ENCODE measurements around the gene RAP1GDS1. TPM values are rescaled to one million over a fixed set of nuclear protein-coding genes. Genes with fewer than 3 reads are reported as not detected.
"Not testable (repeated sequence)": the region's sequence is repeated elsewhere in the genome, so short reads cannot be mapped to it uniquely, and the experiment has no call there.

Gene RAP1GDS1
- total RNA-seq, 2 experiments from 2014 or later: 58.2 to 64.5 TPM

DNA sequence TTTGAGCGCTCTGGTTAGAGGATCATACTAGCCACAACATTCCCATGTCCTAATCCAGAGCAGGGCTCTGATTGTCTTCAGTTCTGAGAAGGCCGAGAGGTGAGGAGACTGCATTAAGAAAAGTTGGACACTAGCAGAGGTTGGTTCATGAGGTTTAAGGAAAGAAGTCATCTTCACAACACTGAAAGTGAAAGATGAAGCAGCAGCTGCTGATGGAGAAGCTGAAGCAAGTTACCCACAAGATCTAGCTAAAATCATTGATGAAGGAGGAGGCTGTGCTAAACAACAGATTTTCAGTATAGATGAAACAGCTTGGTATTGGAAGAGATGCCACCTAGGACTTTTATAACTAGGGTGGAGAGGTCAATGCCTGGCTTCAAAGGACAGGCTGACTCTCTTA lies 36.8 kb downstream of the RAP1GDS1 start:
- Mint-ChIP-seq H3K36me3 (peaks cover 57% of the 10 kb centered on the region), H3K9me3 (peaks cover 15% of the 10 kb centered on the region), H3K27me3 (no peaks in the 10 kb centered on the region), H3K4me1 (peaks cover 16% of the 10 kb centered on the region), H3K27ac (peak overlapping the region; percentile 65), H3K4me3 (no peak overlapping the region)
- DNase-seq: no peak
- ATAC-seq (ENCODE audit: low read depth): no peak
- POLR2A ChIA-PET: interaction anchor here (0.6 kb wide), 2 partner anchors 56 to 702 kb away, joined by 3 read pairs; no protein-coding TSS in a partner anchor

DNA sequence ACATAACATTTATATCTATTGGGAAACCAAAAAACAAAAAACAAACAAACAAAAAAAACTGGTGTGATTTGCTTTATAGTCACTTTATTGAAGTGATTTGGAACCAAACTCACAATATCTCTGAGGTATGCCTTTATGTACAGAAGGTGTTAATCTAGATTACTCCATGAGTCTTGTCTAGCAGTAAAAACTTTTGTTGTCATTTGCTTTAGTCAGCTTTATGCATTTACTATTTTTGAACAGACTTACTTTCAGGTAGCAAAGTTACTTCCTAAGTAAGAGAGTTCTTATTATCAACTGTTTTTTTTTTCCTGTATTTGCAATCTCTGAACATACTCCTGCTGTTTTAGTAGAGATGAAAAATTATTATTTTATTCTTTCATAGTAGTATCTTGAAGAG lies 39.5 kb downstream of the RAP1GDS1 start:
- no peaks in the 10 kb centered on the region for H3K27me3 Mint-ChIP-seq
- H3K36me3 Mint-ChIP-seq: peaks cover 54% of the 10 kb centered on the region
- no peak for ATAC-seq (ENCODE audit: low read depth)
- DNase-seq: no peak
- POLR2A ChIA-PET: no interaction called here
- H3K27ac Mint-ChIP-seq: no peak overlapping the region
- H3K4me3 Mint-ChIP-seq: no peak overlapping the region
- peaks cover 21% of the 10 kb centered on the region for H3K9me3 Mint-ChIP-seq
- H3K4me1 Mint-ChIP-seq: peaks cover 14% of the 10 kb centered on the region

DNA sequence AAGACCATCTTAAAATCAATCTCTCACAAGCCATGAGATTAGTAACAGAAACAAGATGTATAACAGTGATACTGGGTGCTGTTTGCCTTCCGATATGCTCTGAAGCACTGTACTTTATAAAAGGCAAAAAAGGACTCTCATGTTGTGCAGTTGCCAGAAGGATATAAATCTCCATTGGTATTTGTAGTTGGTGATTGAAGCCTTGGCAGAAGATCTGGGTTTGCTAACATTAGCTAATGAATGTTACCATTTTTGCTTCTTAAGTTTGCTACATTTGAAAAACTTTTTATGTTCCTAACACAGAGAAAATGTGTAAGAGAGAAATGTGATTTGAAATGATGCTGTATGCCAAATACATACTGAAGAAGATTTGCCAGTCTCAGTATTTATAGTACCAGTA lies 44.4 kb downstream of the RAP1GDS1 start:
- no peaks in the 10 kb centered on the region for H3K27me3 Mint-ChIP-seq
- no peak overlapping the region for H3K27ac Mint-ChIP-seq
- peaks cover 2% of the 10 kb centered on the region for H3K4me1 Mint-ChIP-seq
- POLR2A ChIA-PET: no interaction called here
- ATAC-seq (ENCODE audit: low read depth) (no peak), DNase-seq (no peak)
- peaks cover 28% of the 10 kb centered on the region for H3K36me3 Mint-ChIP-seq
- peaks cover 15% of the 10 kb centered on the region for H3K9me3 Mint-ChIP-seq
- H3K4me3 Mint-ChIP-seq: no peak overlapping the region

DNA sequence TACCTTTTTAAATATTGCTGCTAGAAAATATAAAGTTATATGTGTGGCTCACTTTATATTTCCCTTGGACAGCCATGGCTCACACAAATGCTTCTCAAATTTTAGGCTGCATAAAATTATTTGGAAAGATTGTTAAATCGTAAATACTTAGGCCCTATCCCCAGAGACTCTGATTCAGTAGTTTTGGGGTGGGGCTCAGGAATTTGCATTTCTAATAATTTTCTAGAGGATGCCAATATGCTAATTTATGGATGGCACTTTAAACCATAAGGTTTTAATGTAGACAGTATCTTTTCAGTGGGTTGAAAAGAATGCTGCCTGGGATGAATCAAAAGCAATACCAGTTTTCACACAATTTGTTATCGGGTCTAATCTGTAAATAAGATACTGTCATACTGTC lies 49.7 kb downstream of the RAP1GDS1 start:
- POLR2A ChIA-PET: no interaction called here
- Mint-ChIP-seq H3K4me1 (no peaks in the 10 kb centered on the region), H3K4me3 (no peak overlapping the region), H3K9me3 (no peaks in the 10 kb centered on the region), H3K27me3 (no peaks in the 10 kb centered on the region), H3K36me3 (peaks cover 14% of the 10 kb centered on the region), H3K27ac (no peak overlapping the region)
- ATAC-seq (ENCODE audit: low read depth) (no peak), DNase-seq (no peak)

DNA sequence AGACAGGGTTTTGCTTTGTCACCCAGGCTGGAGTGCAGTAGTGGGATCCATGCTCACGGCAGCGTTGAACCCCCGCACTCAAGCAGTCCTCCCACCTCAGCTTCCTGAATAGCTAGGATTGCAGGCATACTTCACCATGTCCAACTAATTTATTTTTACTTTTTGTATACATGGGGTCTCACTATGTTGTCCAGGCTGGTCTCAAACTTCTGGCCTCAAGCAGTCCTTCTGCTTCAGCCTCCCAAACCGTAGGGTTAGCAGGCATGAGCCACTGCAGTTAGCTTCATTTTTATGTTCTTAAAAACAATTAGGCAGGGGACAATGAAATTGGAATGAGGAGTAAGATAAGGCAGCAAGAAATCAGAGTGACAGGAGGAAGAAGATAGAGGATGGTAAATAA lies 50.5 kb downstream of the RAP1GDS1 start:
- Mint-ChIP-seq H3K4me3 (no peak overlapping the region), H3K4me1 (no peaks in the 10 kb centered on the region), H3K27me3 (no peaks in the 10 kb centered on the region), H3K9me3 (no peaks in the 10 kb centered on the region), H3K36me3 (peaks cover 14% of the 10 kb centered on the region), H3K27ac (no peak overlapping the region)
- no peak for ATAC-seq (ENCODE audit: low read depth)
- POLR2A ChIA-PET: no interaction called here
- DNase-seq: no peak

DNA sequence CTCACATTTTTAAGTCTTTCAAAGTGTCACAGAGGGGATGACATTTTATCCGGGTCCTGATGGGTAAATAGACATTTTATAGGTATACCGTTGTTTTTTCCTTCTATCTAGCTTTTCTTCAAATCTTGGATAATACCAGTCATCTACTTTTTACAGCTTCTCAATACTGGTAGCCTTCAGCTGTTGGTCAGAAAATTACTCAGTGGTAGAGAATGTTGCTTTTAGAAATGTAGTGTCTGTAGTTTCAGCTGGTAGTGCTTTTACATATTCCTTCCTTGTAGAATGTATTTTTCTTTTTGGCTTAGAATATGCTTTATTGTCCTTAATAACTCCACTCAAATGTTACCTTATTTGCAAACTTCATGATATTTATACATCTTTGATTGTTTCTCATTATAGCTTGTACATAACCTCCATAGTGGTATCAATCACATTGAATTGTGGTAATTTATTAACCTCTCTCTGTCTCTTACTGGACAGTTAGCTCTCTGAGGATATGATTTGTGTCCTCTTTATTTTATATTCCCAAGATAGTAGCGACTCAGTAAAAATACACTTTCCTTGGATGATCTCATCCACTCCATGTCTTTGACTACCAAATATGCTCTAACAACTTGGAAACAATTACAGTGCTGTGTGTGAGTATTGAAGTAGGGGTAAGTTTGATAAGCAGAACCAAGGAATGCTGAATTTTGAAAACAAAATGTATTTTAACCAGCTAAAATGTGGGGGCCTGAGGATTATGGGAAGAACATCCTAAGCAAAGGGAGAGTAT lies 53.8 kb downstream of the RAP1GDS1 start:
- H3K4me1 Mint-ChIP-seq: peaks cover 1% of the 10 kb centered on the region
- peaks cover 12% of the 10 kb centered on the region for H3K9me3 Mint-ChIP-seq
- DNase-seq (no peak), ATAC-seq (ENCODE audit: low read depth) (no peak)
- POLR2A ChIA-PET: no interaction called here
- H3K36me3 Mint-ChIP-seq: peaks cover 34% of the 10 kb centered on the region
- no peak overlapping the region for H3K27ac Mint-ChIP-seq
- no peaks in the 10 kb centered on the region for H3K27me3 Mint-ChIP-seq
- no peak overlapping the region for H3K4me3 Mint-ChIP-seq

DNA sequence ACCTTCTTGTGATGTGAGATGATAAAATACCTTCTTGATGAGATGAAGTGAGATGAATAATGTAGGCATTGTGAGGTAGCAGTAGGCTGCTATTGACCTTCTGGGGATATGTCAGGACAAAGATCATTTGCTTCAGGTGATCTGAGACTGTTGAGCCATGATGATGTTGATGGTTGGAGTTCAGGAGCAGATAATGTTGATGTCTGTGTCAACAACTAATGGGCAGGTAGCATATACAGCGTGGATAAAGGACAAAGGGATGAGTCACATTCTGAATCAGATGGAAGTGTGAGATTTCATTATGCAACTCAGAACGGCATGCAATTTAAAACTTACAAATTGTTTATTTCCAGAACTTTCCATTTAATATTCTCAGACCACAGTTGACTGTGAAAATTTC lies 57.3 kb downstream of the RAP1GDS1 start:
- Mint-ChIP-seq H3K4me1 (peaks cover 1% of the 10 kb centered on the region), H3K4me3 (no peak overlapping the region), H3K27ac (no peak overlapping the region), H3K36me3 (peaks cover 29% of the 10 kb centered on the region), H3K27me3 (no peaks in the 10 kb centered on the region), H3K9me3 (peaks cover 12% of the 10 kb centered on the region)
- ATAC-seq (ENCODE audit: low read depth) (no peak), DNase-seq (no peak)
- POLR2A ChIA-PET: no interaction called here

DNA sequence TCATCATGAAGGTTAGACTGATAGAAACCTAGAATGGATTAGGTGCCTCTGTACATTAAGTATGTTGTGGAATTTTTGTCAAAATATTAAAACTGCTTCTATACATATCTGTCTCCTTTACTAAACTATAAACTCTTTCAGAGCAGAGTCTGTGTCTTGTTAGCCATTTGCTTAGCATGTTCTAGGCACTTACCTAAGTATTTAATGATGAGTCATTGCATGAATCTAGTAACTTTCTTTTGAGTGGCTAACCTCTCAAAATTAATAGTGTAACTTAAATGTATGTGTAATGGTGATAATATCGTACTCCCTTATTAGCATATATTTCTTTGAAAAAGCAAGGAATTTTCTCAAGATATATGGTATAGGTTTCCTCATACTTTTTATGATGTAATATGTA lies 57.8 kb downstream of the RAP1GDS1 start:
- Mint-ChIP-seq H3K27me3 (no peaks in the 10 kb centered on the region), H3K4me3 (no peak overlapping the region), H3K36me3 (peaks cover 24% of the 10 kb centered on the region), H3K27ac (no peak overlapping the region), H3K4me1 (peaks cover 1% of the 10 kb centered on the region), H3K9me3 (peaks cover 12% of the 10 kb centered on the region)
- POLR2A ChIA-PET: no interaction called here
- no peak for ATAC-seq (ENCODE audit: low read depth)
- DNase-seq: no peak

DNA sequence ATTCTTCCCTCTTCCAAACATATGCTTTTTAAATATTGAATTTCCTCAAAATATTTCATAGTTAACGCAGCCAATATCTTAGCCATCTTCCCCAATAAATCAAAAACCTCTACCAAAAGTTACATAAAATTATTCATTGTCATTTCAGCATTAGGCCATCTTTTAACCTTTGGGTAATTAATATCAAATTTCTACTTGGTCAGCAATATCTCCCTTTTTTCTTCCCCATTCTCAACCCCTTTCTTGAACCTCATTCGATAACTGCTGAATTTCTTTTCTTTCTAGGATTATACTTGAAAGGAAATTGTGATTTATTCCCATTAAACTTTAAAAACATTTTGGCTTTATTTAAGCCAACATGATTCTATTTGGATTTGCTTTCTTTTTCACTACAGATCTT lies 65.0 kb downstream of the RAP1GDS1 start:
- H3K36me3 Mint-ChIP-seq: peaks cover 32% of the 10 kb centered on the region

DNA sequence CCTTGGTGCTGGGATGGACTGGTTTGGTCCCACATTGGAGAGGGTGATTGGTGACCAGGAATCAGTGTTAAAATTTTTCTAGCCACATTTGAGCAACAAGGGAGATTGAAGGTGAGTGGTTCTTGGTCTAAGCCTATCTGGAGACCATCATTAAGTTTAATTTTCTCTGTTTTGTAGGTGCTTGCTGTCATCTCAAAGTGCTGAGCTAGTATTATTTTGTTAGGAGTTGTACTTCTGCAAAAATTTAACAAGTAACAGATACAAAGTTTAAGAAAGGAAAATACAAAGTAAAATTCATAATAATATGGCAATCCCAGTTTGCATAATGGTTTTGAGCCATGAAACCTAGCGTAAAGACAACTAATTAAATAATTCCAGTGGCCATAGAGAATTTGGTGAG lies 66.5 kb downstream of the RAP1GDS1 start:
- POLR2A ChIA-PET: no interaction called here
- Mint-ChIP-seq H3K4me3 (no peak overlapping the region), H3K9me3 (peaks cover 13% of the 10 kb centered on the region), H3K27me3 (no peaks in the 10 kb centered on the region), H3K27ac (no peak overlapping the region), H3K4me1 (no peaks in the 10 kb centered on the region), H3K36me3 (peaks cover 43% of the 10 kb centered on the region)
- no peak for ATAC-seq (ENCODE audit: low read depth)
- no peak for DNase-seq

More for the DNA sequence above, 65.0 kb downstream of the RAP1GDS1 start:
- Mint-ChIP-seq H3K4me1 (no peaks in the 10 kb centered on the region), H3K27ac (no peak overlapping the region), H3K9me3 (peaks cover 10% of the 10 kb centered on the region), H3K4me3 (no peak overlapping the region), H3K27me3 (no peaks in the 10 kb centered on the region)
- DNase-seq (no peak), ATAC-seq (ENCODE audit: low read depth) (no peak)
- POLR2A ChIA-PET: no interaction called here

DNA sequence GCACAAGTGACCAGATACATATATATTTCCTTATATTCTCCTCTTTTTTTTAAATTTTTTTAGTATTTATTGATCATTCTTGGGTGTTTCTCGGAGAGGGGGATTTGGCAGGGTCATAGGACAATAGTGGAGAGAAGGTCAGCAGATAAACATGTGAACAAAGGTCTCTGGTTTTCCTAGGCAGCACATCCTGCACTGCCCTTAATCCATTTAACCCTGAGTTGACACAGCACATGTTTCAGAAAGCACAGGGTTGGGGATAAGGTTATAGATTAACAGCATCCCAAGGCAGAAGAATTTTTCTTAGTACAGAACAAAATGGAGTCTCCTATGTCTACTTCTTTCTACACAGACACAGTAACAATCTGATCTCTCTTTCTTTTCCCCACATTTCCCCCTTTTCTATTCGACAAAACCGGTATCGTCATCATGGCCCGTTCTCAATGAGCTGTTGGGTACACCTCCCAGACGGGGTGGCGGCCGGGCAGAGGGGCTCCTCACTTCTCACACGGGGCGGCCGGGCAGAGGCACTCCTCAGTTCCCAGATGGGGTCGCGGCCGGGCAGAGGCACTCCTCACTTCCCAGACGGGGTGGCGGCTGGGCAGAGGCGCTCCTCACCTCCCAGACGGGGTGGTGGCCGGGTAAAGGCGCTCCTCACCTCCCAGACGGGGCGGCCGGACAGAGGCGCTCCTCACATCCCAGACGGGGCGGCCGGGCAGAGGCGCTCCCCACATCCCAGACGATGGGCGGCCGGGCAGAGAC lies 68.9 kb downstream of the RAP1GDS1 start:
- peaks cover 51% of the 10 kb centered on the region for H3K36me3 Mint-ChIP-seq
- H3K4me3 Mint-ChIP-seq; POLR2A ChIA-PET; H3K27me3 Mint-ChIP-seq; H3K27ac Mint-ChIP-seq; ATAC-seq (ENCODE audit: low read depth); H3K4me1 Mint-ChIP-seq; DNase-seq: not testable (repeated sequence)
- peaks cover 17% of the 10 kb centered on the region for H3K9me3 Mint-ChIP-seq

DNA sequence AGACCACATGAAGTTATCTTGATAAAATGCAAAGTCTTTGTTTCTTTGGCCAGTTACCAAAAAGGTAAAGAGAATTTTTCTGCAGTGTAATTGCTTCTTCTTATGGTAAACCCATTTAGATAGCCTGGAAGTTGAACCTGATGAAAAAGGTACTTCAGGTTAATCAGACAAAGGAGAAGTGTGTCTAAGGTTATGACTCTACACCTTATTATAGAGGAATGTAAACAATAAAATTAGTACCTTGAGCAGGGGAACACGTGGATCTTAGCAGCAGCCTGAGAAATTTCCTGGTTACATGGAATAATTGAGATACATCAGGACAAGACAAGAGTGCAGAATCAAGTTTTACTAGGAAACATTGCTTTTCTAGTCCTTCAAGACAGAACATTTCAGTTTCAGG lies 70.8 kb downstream of the RAP1GDS1 start:
- H3K9me3 Mint-ChIP-seq: peaks cover 17% of the 10 kb centered on the region
- POLR2A ChIA-PET: no interaction called here

DNA sequence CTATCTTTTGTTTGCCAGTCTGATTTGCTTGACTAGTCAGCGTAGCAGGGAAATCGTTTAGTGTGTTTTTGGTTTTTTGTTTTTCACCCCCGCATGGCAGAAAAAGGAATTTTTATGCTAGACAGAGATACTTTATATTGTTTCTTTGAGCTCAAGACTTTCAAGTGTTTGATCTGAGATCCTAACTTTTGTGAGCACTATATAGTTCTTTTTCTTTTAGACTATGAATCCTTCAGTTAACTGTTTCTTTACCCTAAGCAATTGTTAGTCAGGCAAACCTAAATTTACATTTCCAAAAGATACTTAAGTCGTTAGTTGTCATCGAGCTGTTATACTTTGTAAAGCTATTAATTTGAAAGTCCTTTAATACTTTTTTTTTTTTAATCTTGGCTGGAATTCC lies 73.3 kb downstream of the RAP1GDS1 start:
- peaks cover 16% of the 10 kb centered on the region for H3K9me3 Mint-ChIP-seq
- no peak for ATAC-seq (ENCODE audit: low read depth)
- no peak for DNase-seq
- no peak overlapping the region for H3K4me3 Mint-ChIP-seq
- H3K36me3 Mint-ChIP-seq: peaks cover 48% of the 10 kb centered on the region
- POLR2A ChIA-PET: interaction anchor here (0.7 kb wide), 1 partner anchor 1903 kb away, joined by 4 read pairs; no protein-coding TSS in a partner anchor
- H3K27ac Mint-ChIP-seq: no peak overlapping the region
- H3K27me3 Mint-ChIP-seq: no peaks in the 10 kb centered on the region
- peaks cover 2% of the 10 kb centered on the region for H3K4me1 Mint-ChIP-seq

More for the DNA sequence above, 70.8 kb downstream of the RAP1GDS1 start:
- H3K4me1 Mint-ChIP-seq: no peaks in the 10 kb centered on the region
- H3K36me3 Mint-ChIP-seq: peaks cover 45% of the 10 kb centered on the region
- H3K4me3 Mint-ChIP-seq: no peak overlapping the region
- ATAC-seq (ENCODE audit: low read depth): no peak
- no peaks in the 10 kb centered on the region for H3K27me3 Mint-ChIP-seq
- no peak overlapping the region for H3K27ac Mint-ChIP-seq
- no peak for DNase-seq
